Measurements from ENCODE around the gene RAB11FIP3.

- no peak for TF ChIP-seq CTCF (IDR thresholded peaks at IDR 0.05)
- peak; percentile 48 for TF ChIP-seq POLR2A (IDR thresholded peaks at IDR 0.05)
- no peak for TF ChIP-seq POLR2AphosphoS5 (IDR thresholded peaks at IDR 0.05)
These were observed 102.9 kb downstream of the RAB11FIP3 start for GRCh38 chr16:528111-529011.

Data from prostate gland (tissue), 2 donors.